NOMO-1 (cell line): Measurements from ENCODE around the gene PADI4.
A peak's percentile ranks its signal among the peaks of the same experiment; 100 is the strongest.

Experiments used
- DNase-seq, 2 experiments: peaks; one replicate each; lab custom pipeline; 2025; ENCODE audit not compliant: unreplicated experiment in 2 of 2; lab: John Stamatoyannopoulos, UW

Gene PADI4

GRCh38 chr1:17282836-17283235, 25.2 kb upstream of the PADI4 start:
- no peak for DNase-seq

GRCh38 chr1:17286646-17287045, 21.4 kb upstream of the PADI4 start:
- DNase-seq, result no peak

- DNase-seq, result peak; percentile 43 to 59
These were observed 20.7 kb upstream of the PADI4 start for GRCh38 chr1:17287130-17287776.

- no peak for DNase-seq
These were observed 18.3 kb upstream of the PADI4 start for GRCh38 chr1:17289721-17290120.

- DNase-seq, result no peak
These were observed 17.4 kb upstream of the PADI4 start for GRCh38 chr1:17290553-17290952.

- DNase-seq, result no peak
These were observed 15.5 kb upstream of the PADI4 start for GRCh38 chr1:17292299-17293160.

- DNase-seq, result no peak
These were observed 14.1 kb upstream of the PADI4 start for GRCh38 chr1:17293681-17294425.

- no peak for DNase-seq
These were observed 12.7 kb upstream of the PADI4 start for GRCh38 chr1:17295292-17295691.

GRCh38 chr1:17296086-17296485, 11.9 kb upstream of the PADI4 start:
- DNase-seq, result no peak

GRCh38 chr1:17297991-17298390, 10.0 kb upstream of the PADI4 start:
- no peak for DNase-seq

- DNase-seq, result no peak
These were observed 6.2 kb upstream of the PADI4 start for GRCh38 chr1:17301767-17302166.

- peak; percentile 75 to 76 for DNase-seq
These were observed 3.7 kb upstream of the PADI4 start for GRCh38 chr1:17304151-17304825.

GRCh38 chr1:17304826-17305175, 3.2 kb upstream of the PADI4 start:
- no peak for DNase-seq

- no peak for DNase-seq
These were observed 2.4 kb upstream of the PADI4 start for GRCh38 chr1:17305576-17306095.

- DNase-seq, result no peak
These were observed 1.6 kb upstream of the PADI4 start for GRCh38 chr1:17306407-17306806.

GRCh38 chr1:17306921-17307320, 1.1 kb upstream of the PADI4 start:
- DNase-seq, result no peak

- no peak for DNase-seq
These were observed 668 bp upstream of the PADI4 start for GRCh38 chr1:17307329-17307728.

- peak; percentile 43 to 51 for DNase-seq
These were observed 596 bp downstream of the PADI4 start for GRCh38 chr1:17308593-17308992.

- DNase-seq, result no peak
These were observed 1.6 kb downstream of the PADI4 start for GRCh38 chr1:17309426-17310067.

GRCh38 chr1:17310068-17310640, 2.2 kb downstream of the PADI4 start:
- no peak for DNase-seq
